Gastrocnemius medialis (tissue), 4 donors: ENCODE data around the gene KIF18B. TPM values are rescaled to one million over a fixed set of nuclear protein-coding genes. Genes with fewer than 3 reads are reported as not detected.
A peak's percentile ranks its signal among the peaks of the same experiment; 100 is the strongest.
"Not testable (repeated sequence)": the region's sequence is repeated elsewhere in the genome, so short reads cannot be mapped to it uniquely, and the experiment has no call there.

Source experiments
- ATAC-seq, 2 donors: fragments of 150-250 bp; one replicate each; pipeline ENCODE4 v1.9.1; 2016
- DNase-seq, 2 donors: peaks; one replicate each; pipeline ENCODE4 v3.0.0-alpha.2; 2019
- H3K27ac ChIP-seq, 4 donors: fragments of 200-600 bp; sonication (generic); 1 replicate in 1 of 4; 2 replicates in 3 of 4; pipeline ENCODE4 v1.5.1; 2016 to 2018; ENCODE audit warnings: mild to moderate bottlenecking in 2 of 4, moderate library complexity in 1 of 4
- H3K27me3 ChIP-seq, 3 donors: fragments of 200-600 bp; sonication (generic) in 2 of 3; 1 replicate in 1 of 3; 2 replicates in 2 of 3; pipeline versions ENCODE4 v1.5.1 to v1.6.0; 2016 to 2019; ENCODE audit warnings: mild to moderate bottlenecking in 1 of 3, moderate library complexity in 1 of 3
- H3K36me3 ChIP-seq, 2 donors: fragments of 200-600 bp; sonication (generic) in 1 of 2; one replicate each; pipeline ENCODE4 v1.5.1; 2017 to 2018
- H3K4me1 ChIP-seq, 2 donors: fragments of 200-600 bp; sonication (generic) in 1 of 2; one replicate each; pipeline ENCODE4 v1.5.1; 2016 to 2017; ENCODE audit warnings: mild to moderate bottlenecking in 2 of 2
- H3K4me3 ChIP-seq, 4 donors: fragments of 200-600 bp; sonication (generic) in 3 of 4; 1 replicate in 1 of 4; 2 replicates in 3 of 4; pipeline ENCODE4 v1.5.1; 2016 to 2019; ENCODE audit warnings: mild to moderate bottlenecking in 2 of 4
- H3K9me3 ChIP-seq, 3 donors: fragments of 200-600 bp; sonication (generic) in 2 of 3; 1 replicate in 1 of 3; 2 replicates in 2 of 3; pipeline ENCODE4 v1.5.1; 2016 to 2019
- CTCF ChIP-seq, 5 experiments: fragments of 450-650 bp in 3 of 5; fragments of 200-600 bp in 2 of 5; sonication (generic) in 2 of 5; IDR thresholded peaks in 4 of 5; conservative IDR thresholded peaks in 1 of 5; 1 replicate in 4 of 5; 2 replicates in 1 of 5; pipeline ENCODE4 v1.5.1; 2016 to 2019; ENCODE audit warnings: antibody characterized with exemption in 5 of 5, mild to moderate bottlenecking in 3 of 5, moderate library complexity in 3 of 5
- POLR2A ChIP-seq, 2 donors: fragments of 450-650 bp; IDR thresholded peaks; one replicate each; pipeline ENCODE4 v1.6.1; 2017; ENCODE audit warnings: antibody characterized with exemption in 2 of 2, mild to moderate bottlenecking in 2 of 2, moderate library complexity in 2 of 2
- in situ Hi-C, 4 donors: fragments of 200-750 bp; cut with MboI; loops; one replicate each; pipeline versions ENCODE4 v1.15.0 to v1.8.0; 2017; ENCODE audit warnings: low sequenced_read_pairs in 4 of 4
- intact Hi-C: fragments of 100-400 bp; cut with DNase I; formaldehyde crosslinking; loops from one replicate; pipeline ENCODE4 v1.15.1; 2023; ENCODE audit warnings: low total_unique reads
- total RNA-seq, 4 donors: library from RNA; depleted of rRNA; stranded (reverse); fragments of >200 nt; gene quantifications; one replicate each; pipeline versions ENCODE4 v1.1.0 to v1.2.3, GENCODE V29; 2016

KIF18B gene
- total RNA-seq, 4 donors from 2014 or later, result 0.09 to 1.7 TPM; not detected in 2

- H3K4me3 ChIP-seq, result no peak overlapping the region
- H3K27ac ChIP-seq, result no peak overlapping the region
- peaks cover 3 to 22% (median 11%) of the 10 kb centered on the region in 3 donors for H3K27me3 ChIP-seq
- H3K4me1 ChIP-seq, result no peaks in the 10 kb centered on the region
- DNase-seq, result no peak
- no peaks in the 10 kb centered on the region for H3K9me3 ChIP-seq
- no peaks in the 10 kb centered on the region for H3K36me3 ChIP-seq
- in situ Hi-C loops (no loop called here), intact Hi-C loops (no loop called here)
- no peak for ATAC-seq
- TF ChIP-seq CTCF (IDR thresholded peaks at IDR 0.05 in 4 of 5, conservative IDR thresholded peaks at IDR 0.05 in 1 of 5) (no peak), POLR2A (IDR thresholded peaks at IDR 0.05) (no peak)
Measured at GRCh38 chr17:44955674-44956425, 8.3 kb upstream of the KIF18B start.

GRCh38 chr17:44952946-44953475, 5.4 kb upstream of the KIF18B start:
- no peak for ATAC-seq
- Histone ChIP-seq H3K36me3 (no peaks in the 10 kb centered on the region), H3K27ac (no peak overlapping the region), H3K4me3 (no peak overlapping the region), H3K27me3 (no peaks in the 10 kb centered on the region), H3K4me1 (peaks cover 3% of the 10 kb centered on the region in 2 donors), H3K9me3 (no peaks in the 10 kb centered on the region)
- DNase-seq, result no peak
- no peak for TF ChIP-seq POLR2A (IDR thresholded peaks at IDR 0.05)
- TF ChIP-seq CTCF (IDR thresholded peaks at IDR 0.05 in 4 of 5, conservative IDR thresholded peaks at IDR 0.05 in 1 of 5), result no peak
- intact Hi-C loops (no loop called here), in situ Hi-C loops (no loop called here)

GRCh38 chr17:44948315-44948795, 782 bp upstream of the KIF18B start:
- no peaks in the 10 kb centered on the region for H3K9me3 ChIP-seq
- ATAC-seq (peak in 1 of 2 donors; percentile 10), DNase-seq (no peak)
- peak overlapping the region in 1 of 4 donors; percentile 48 for H3K27ac ChIP-seq
- intact Hi-C loops, result loop anchor here (5.0 kb wide), 1 partner anchor 51 kb away; the partner anchor contains the start of gene EFTUD2
- TF ChIP-seq CTCF (IDR thresholded peaks at IDR 0.05 in 4 of 5, conservative IDR thresholded peaks at IDR 0.05 in 1 of 5), result no peak
- no peak for TF ChIP-seq POLR2A (IDR thresholded peaks at IDR 0.05)
- H3K27me3 ChIP-seq, result peaks cover 3 to 6% (median 6%) of the 10 kb centered on the region in 3 donors
- in situ Hi-C loops, result no loop called here
- H3K4me3 ChIP-seq, result peak overlapping the region; percentile 60 to 76 (median 62)
- H3K36me3 ChIP-seq, result no peaks in the 10 kb centered on the region
- peaks cover 10% of the 10 kb centered on the region in 2 donors for H3K4me1 ChIP-seq

GRCh38 chr17:44945652-44946051, 1.9 kb downstream of the KIF18B start:
- H3K36me3 ChIP-seq, DNase-seq, H3K9me3 ChIP-seq, H3K27ac ChIP-seq, H3K27me3 ChIP-seq, ATAC-seq, H3K4me3 ChIP-seq, in situ Hi-C loops: not testable (repeated sequence)
- intact Hi-C loops, result loop anchor here (5.0 kb wide), 1 partner anchor 48 kb away; the partner anchor contains the start of gene EFTUD2
- peaks cover 10% of the 10 kb centered on the region in 2 donors for H3K4me1 ChIP-seq

- intact Hi-C loops, result no loop called here
- Histone ChIP-seq H3K36me3 (no peaks in the 10 kb centered on the region), H3K27me3 (peaks cover 3 to 6% (median 6%) of the 10 kb centered on the region in 3 donors), H3K27ac (no peak overlapping the region), H3K4me3 (no peak overlapping the region), H3K4me1 (peaks cover 4 to 5% of the 10 kb centered on the region in 2 donors), H3K9me3 (no peaks in the 10 kb centered on the region)
- DNase-seq (no peak), ATAC-seq (no peak)
- in situ Hi-C loops, result no loop called here
- TF ChIP-seq CTCF (IDR thresholded peaks at IDR 0.05 in 4 of 5, conservative IDR thresholded peaks at IDR 0.05 in 1 of 5), result no peak
- TF ChIP-seq POLR2A (IDR thresholded peaks at IDR 0.05), result no peak
Measured at GRCh38 chr17:44942456-44942855, 5.1 kb downstream of the KIF18B start.
